ENCODE results near the gene ADAM22.
"Not testable (repeated sequence)": the region's sequence is repeated elsewhere in the genome, so short reads cannot be mapped to it uniquely, and the experiment has no call there.

The ADAM22 gene

GRCh38 chr7:88115258-88115796, 181.3 kb downstream of the ADAM22 start:
- no peak for DNase-seq

GRCh38 chr7:88115816-88116215, 181.8 kb downstream of the ADAM22 start:
- no peak for DNase-seq

DNA sequence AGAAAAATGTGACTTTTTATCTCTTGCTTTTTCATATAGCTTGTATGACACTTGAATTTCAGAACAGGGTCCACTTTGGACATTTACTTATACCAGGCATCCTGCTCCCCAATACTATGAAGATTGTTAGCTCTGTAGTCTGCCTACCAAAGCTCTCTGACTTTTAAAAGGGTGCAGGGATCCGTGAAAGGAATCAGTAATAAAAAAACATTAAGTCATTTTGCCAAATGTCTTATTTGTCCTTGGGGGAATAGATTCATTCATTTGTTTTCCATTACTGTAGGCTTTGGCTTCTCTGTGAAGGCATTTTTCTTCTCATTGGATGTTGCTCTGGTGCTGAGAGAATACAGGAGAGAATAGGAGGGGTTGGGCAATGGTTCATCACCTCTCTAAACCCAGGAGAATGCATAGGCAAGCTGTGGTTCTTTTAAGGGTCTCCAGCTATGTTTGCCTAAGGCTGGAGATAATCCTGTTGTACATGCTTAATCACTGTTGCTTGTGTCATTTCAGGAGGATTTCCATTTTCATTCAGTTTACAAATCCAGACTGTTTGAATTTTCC, 182.3 kb downstream of the ADAM22 start:
- DNase-seq, result no peak

- no peak for DNase-seq
These were observed 183.3 kb downstream of the ADAM22 start for GRCh38 chr7:88117325-88117724.

- no peak for DNase-seq
These were observed 187.3 kb downstream of the ADAM22 start for GRCh38 chr7:88121335-88121734.

DNA sequence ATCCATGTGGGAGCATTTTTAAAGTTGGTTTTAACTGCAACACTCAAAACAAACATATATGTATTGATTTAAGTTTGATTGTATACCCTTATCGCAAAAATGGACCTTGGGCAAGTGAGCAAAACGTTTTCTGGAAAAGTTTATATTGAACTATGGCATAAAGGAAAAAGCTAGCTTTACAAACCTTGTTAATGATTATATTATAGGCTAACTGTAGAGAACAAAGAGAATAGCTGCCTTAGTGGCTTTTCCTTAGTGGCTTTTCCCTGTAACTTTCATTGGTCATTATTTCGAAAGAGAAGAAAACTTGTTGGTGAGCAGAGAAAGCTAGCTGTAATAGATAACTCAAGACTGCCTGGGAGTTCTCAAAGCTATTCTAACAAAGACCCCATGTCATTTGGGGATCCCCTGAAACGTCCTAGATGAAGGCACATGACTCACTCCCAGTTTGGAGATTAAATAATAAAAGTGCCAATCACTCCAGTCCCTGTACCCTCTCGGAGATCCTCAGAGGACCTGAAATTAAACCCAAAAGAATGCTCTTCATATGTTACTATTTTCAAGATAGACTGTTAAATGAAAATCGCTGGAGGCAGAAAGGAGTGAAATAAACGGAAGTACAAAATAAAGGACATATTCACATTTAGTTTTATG, 193.7 kb downstream of the ADAM22 start:
- no peak for DNase-seq

DNA sequence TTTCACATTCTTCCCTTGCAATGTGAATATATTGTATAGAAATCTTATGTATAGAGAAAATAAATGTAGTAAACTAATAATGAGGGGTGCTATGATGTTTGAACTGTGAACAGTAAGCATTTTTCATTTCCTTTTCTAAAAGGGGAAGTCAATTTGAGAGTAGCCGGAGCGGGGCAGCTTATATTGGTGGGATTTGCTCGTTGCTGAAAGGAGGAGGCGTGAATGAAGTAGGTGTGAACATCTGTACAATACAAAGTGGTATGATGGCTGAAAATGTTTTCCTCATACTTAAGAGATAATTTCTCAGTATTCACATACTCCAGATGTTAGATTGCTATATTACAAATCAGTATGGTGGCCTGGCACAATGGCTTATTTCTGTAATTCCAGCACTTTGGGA, 198.7 kb downstream of the ADAM22 start:
- DNase-seq, result no peak

- no peak for DNase-seq
These were observed 206.9 kb downstream of the ADAM22 start for GRCh38 chr7:88140947-88141346.

DNA sequence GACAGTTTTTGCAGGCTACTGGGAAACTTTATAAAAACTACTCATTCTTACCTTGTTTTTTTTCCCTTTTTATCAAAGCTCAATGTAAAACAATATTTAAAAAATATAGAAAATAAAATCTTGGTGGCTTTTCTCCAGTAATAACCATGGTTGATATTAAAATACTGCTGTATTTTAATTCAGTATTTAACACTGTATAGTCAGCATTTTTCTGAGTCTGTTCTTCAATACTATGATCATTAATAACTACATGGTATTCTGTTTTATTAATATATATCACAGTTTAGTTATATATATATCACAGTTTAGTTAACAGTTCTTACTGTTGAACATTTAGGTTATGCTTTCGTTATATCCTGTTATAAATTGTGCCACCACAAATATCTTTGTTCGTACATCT, 207.4 kb downstream of the ADAM22 start:
- DNase-seq, result no peak

DNA sequence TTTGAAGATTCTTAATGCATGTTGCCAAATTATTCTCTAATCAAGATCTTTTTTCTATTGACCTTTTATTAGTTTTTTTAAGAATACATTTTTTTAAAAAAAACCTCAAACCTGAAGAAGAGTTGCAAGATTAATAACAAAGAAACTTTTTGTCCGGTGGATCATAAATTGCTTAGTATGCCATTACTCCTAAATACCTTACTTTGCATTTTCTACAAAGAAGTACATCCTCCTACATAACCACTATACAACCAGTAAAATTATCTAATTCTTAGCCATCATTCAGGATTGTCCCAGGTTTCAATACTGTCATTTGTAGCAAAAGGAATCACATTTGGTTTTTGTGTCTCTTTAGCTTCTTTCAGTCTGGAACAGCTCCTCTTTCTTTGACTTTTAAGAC, 207.9 kb downstream of the ADAM22 start:
- DNase-seq, result no peak

DNA sequence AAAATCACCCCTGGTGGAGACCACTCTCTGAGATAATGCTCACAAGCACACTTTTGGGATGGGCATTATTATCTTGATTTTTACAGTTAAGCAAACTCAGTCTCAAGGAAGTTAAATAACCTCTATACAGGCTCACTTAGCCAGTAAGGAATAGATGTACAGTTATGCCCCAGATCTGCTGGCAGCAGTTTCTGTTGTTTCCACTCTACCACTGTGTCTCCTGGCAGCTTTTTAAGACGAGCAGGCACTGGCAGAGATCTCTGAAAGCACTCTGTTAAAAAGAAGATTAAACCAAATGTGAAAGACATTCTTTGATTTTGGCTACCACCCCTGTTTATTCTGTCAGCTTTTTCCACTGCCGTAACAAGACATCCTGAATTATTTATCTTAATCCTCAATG, 212.6 kb downstream of the ADAM22 start:
- no peak for DNase-seq

GRCh38 chr7:88147341-88147740, 213.3 kb downstream of the ADAM22 start:
- no peak for DNase-seq

DNA sequence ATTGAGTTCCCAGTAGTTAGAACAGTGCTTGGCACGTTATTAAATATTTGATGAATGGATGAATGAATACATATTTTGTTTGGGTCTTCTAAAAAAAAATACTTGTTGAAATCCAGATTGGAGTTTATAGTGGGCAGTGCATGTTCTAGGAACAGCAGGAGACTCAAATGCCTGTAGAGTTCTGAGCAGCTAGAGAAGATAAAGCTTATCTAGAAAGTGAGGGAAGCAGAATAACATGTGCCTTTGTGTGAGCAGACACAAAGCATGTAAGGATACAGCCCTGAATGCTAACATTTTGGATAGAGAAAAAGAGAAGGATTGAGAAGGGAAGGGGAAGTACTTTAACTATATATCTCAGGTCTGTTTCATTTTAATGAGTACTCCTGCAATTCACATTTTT, 213.9 kb downstream of the ADAM22 start:
- DNase-seq, result no peak

DNA sequence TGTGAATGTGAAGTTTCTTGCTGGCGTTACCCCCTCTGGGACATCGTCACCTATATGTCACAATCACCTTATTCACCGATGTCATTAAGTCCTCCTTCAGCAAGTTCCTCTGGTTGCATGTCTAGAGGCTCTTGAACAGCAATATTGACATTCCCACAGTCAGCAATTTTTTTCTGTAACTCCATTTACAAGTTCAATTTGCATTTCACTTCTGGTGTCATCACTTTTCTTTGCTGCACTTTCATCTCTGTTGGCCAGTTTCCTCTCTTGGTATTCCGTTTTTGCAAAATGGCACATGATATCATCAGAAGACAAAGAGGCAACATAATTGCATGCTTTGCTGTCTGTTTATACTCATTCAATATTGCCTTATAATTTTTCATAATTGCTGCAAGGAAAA, 216.0 kb downstream of the ADAM22 start:
- DNase-seq, result no peak

GRCh38 chr7:88151119-88151790, 217.2 kb downstream of the ADAM22 start:
- DNase-seq, result no peak

- DNase-seq, result no peak
These were observed 219.3 kb downstream of the ADAM22 start for GRCh38 chr7:88153378-88153777.

DNA sequence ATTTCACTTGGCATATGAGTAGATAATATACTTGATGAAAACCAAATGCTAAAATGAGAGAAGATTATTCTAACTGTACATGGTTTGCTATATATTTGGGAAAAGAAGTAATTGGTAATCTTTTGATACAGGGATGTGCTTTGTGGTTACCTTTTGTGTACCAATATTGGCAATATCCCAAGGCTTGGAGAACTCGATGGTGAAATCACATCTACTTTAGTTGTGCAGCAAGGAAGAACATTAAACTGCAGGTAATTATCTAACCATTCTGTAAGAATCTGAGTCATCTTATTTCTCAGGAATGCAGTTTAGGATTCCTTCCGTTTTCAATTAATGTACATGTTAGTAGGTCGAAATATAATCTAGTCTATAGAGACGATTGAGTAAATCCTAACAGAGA, 221.7 kb downstream of the ADAM22 start:
- DNase-seq, result no peak

- DNase-seq, result no peak
These were observed 222.3 kb downstream of the ADAM22 start for GRCh38 chr7:88156356-88156755.

DNA sequence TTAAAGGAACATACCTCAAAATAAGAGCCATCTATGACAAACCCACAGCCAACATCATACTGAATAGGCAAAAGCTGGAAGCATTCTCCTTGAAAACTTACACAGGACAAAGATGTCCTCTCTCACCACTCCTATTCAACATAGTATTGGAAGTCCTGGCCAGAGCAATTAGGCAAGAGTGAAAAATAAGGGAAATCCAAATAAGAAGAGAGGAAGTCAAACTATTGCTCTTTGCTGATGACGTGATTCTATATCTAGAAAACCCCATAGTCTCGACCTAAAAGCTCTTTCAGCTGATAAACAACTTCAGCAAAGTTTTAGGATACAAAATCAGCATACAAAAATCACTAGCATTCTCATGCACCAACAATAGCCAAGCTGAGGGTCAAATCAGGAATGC, 225.7 kb downstream of the ADAM22 start:
- DNase-seq, result not testable (repeated sequence)

DNA sequence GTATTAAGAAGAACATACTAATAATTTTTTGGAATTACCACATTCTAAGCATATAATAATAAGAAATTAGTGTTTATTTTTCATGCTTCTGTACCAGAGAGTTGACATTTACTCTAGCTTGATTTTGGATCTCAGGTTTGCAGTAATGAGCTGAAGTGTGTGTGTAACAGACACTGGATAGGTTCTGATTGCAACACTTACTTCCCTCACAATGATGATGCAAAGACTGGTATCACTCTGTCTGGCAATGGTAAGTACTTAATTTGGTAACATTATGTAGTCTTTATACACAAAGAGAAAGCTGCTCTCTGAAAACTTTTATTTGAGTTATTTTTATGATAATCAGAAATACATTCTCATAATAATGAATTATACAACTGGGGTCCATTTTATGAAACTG, 231.6 kb downstream of the ADAM22 start:
- DNase-seq, result no peak

- DNase-seq, result no peak
These were observed 233.2 kb downstream of the ADAM22 start for GRCh38 chr7:88167223-88167622.

DNA sequence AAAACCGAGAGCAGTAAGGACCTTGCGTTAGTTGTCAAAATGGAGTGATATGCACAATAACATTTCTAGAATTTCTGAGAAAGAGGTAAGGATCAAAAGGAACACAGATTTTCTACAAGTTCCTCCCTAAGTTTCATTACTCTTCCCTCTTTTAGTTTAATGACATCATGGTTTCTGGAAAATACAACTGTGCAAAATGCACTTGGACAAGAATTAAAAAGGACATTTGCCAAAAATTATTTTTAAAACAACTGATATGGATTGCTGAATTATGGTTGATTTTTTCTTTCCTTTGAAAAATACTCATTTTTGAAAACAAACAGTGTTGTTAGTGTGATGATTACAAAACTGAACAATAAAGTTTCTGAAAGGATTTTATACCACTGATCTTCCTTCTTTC, 233.7 kb downstream of the ADAM22 start:
- no peak for DNase-seq

DNA sequence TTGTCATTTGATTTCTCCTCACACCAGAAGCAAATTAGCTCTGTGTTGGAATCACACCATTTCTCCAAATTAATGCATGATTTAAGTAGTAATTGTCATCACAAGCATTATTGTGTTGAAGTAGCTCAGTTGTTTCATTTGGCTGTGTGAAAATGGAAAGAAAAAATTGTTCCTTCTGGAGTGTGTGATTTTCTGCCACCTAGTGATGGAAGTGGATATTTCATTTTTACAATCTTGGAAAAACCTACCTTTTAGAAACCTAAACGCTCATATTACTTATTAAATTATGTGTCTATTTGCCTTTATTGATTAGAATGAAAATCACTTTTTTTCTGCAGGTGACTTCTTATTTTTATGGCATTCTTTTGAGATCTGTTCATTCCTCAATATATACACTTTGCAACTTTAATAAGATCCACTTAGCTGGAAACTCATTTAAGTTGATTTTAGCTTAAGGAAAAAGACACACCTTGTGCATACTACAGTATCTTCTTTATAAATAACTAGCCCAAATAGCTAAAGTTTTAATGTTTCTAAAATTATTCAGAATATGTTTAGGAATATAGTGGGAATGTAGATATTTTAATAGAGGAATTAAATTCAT, 235.8 kb downstream of the ADAM22 start:
- no peak for DNase-seq

GRCh38 chr7:88172842-88173241, 238.8 kb downstream of the ADAM22 start:
- DNase-seq, result no peak
